Epithelial cell of esophagus (primary cell): ENCODE data around the gene GPRC5A.

Experiments used
- DNase-seq: peaks from one replicate; pipeline ENCODE4 v3.0.0; 2010; ENCODE audit warnings: low read depth
- H3K4me3 ChIP-seq: 2 replicates; pipeline ENCODE4 v1.5.1; 2011; ENCODE audit warnings: mild to moderate bottlenecking, low read length, control low read depth
- TF ChIP-seq, protein P1 (sequence below): IDR thresholded peaks from 2 replicates; pipeline ENCODE4 v1.5.1; 2011; ENCODE audit warnings: low read depth, mild to moderate bottlenecking, low read length, control low read depth, inconsistent platforms; ENCODE audit not compliant: insufficient read depth; ENCODE audit errors: missing control alignments

Gene GPRC5A

DNA sequence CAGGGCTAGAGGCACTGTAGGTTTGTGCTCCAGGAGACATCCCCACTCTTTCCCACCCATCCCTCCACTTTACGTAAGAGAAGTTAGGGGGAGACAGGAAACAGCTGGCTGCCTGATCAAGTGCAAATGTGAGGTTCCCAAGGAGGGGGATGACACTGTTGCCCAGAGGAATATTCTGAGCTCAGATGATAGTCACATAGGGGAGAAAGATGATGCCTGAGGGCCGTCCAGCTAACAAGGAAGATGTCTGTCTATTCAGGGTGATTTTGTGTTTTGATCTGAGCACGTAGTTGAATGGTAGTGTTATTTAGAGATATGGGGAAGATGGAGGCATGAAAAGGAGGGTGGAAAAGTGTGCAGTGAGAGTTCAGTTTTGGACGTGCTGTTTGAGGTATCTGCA is 74.5 kb downstream of the GPRC5A start:
- DNase-seq, result no peak
- TF ChIP-seq, protein P1, sequence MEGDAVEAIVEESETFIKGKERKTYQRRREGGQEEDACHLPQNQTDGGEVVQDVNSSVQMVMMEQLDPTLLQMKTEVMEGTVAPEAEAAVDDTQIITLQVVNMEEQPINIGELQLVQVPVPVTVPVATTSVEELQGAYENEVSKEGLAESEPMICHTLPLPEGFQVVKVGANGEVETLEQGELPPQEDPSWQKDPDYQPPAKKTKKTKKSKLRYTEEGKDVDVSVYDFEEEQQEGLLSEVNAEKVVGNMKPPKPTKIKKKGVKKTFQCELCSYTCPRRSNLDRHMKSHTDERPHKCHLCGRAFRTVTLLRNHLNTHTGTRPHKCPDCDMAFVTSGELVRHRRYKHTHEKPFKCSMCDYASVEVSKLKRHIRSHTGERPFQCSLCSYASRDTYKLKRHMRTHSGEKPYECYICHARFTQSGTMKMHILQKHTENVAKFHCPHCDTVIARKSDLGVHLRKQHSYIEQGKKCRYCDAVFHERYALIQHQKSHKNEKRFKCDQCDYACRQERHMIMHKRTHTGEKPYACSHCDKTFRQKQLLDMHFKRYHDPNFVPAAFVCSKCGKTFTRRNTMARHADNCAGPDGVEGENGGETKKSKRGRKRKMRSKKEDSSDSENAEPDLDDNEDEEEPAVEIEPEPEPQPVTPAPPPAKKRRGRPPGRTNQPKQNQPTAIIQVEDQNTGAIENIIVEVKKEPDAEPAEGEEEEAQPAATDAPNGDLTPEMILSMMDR, result no peak
- no peak overlapping the region for H3K4me3 ChIP-seq
